Colon (tissue), 2 donors: ENCODE data around the gene PDE10A.

ENCODE experiments used
- FAIRE-seq: peaks from 2 replicates; lab custom pipeline; 2012; peaks lifted over from hg19 to GRCh38; lab: Jason Lieb, UNC
- donor health status: control.
- donor health status: control.

PDE10A gene

DNA sequence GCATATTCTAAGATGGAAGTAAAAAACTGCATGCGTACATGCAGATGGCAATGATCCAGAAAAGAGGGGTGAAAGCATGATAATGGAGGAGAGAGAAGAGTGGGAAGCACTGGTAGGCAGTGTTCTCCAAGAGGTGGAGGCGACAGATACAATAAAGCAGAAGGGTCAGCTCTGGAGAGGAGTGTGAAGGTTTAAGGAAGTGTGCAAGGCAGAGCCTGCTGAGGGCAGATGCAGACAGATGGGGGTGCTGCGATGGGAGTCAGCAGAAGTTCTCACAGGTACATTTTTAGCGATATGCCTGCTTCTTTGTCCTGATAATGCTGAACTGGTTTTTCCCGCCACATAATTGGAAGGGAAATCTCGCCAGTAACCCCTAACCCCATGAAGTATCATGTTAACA is 272.6 kb downstream of the PDE10A start:
- no peak for FAIRE-seq

DNA sequence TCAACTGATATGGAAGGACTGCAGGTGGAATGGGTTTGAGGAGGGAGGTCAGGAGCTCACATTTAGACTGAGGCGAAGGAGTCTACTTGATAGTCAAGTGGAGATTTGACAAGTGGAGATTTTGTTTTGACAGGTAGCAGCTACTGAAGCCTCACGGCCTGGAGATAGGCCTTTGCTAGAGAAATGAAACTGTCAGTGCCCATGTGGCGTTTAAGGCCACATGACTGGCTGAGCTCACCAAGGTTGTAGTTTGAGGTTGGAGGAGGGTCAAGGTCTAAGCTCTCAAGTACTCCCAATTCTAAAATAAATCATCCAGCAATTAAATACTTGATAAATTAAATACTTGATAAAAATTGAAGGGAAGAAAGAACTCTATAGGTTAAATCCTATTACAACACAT is 273.5 kb downstream of the PDE10A start:
- FAIRE-seq = no peak

DNA sequence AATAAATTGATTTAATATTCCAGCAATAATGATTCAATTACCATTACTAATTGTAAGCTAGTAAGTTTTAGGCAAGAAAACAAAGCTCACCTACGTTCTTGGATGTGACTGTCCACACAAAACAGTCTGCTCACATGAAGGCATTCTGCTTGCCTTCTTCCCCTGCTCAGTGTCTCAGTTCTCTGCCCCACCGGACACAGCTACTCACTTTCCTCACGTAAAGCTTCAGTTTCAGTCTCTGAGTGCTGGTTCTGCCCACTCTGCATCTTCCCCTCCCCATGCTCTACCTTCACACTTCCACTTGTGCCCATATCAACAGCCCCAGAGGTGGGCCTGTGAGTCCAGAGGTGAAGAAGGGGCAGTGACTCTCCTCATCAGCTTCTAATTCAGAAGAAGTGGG is 279.7 kb downstream of the PDE10A start:
- no peak for FAIRE-seq

DNA sequence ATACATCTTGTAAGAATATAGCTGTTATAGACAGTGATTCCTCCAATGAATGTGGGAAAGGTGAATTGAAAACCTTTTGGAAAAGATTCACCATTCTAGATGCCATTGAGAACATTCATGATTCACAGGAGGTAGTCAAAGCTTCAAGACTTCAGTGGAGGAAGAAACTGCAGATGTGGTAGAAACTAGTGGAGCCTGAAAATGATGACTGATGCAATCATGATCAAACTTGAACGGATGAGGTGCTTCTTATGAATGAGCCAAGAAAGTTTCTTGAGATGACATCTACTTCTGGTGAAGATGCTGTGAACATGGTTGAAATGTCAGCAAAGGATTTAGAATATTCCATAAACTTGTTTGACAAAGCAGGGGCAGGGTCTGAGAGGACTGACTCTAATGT is 286.9 kb downstream of the PDE10A start:
- no peak for FAIRE-seq

DNA sequence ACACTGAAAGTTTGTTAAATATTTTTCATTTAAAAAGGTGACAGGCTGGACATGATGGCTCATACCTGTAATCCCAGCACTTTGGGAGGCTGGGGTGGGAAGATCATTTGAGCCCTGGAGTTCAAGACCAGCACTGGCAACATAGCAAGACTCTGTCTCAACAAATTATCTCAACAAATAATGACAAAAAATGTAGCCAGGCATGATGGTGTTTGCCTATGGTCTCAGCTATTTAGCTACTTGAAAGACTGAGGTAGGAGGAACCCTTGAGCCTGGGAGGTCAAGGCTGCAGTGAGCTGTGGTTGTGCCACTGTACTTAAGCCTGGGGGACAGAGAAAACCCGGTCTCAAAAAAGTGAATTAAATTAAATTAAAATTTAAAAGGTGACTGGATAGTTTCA is 297.7 kb downstream of the PDE10A start:
- no peak for FAIRE-seq

DNA sequence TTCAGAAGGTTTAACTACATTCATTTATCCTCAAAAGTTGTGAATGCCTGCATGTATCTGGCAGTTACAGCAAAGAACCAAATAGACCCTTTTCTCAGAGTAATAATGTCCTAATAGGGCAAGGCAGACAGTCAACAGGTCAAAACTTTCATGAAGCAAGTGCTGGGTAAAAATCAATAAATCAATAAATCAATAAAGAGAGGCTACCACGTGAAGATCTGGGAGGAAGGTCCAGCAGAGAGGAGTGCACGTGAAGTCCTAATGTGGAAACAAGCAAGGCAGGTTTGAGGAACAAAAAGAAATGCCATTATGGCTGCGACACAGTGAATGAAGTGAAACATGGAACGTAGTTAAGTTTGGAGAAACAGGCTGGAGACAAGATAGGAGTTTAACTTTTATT is 317.3 kb downstream of the PDE10A start:
- no peak for FAIRE-seq

DNA sequence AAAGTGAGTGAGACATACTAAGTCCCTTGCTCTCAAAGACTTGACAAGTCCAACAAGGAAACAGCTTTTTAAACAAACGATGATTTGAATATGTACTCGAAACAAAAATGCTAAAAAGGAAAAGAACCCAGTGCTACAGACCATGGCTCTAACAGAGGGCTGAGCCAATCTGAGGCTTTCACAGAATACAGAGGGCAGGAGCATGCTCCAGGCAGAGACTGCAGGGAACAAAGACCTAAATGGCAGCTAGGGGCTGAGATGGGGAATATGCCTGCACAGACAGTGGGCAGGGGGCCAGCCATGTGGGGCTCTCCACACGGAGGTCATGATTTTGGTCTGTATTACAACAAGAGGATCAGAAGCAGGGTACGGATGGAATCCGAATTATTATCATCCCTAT is 322.5 kb downstream of the PDE10A start:
- FAIRE-seq = no peak

DNA sequence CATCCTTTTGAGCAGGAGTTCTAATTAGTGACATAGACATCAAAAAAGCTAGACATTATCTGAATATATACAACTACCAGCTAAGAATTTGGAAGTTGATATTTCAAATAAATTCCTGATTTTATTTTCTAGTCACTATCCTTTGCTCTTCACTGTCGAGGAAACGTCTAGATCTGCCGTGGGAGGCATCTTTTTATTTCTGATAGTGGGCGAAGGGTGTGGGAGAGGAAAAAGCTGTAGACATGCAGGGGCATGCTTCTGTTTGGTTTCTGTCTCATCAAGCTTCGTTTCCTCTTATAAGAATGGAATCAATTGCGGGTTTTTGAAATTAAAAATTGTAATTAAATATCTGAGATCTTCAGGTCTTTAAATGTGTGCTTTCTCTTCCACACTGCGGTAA is 337.4 kb downstream of the PDE10A start:
- no peak for FAIRE-seq

DNA sequence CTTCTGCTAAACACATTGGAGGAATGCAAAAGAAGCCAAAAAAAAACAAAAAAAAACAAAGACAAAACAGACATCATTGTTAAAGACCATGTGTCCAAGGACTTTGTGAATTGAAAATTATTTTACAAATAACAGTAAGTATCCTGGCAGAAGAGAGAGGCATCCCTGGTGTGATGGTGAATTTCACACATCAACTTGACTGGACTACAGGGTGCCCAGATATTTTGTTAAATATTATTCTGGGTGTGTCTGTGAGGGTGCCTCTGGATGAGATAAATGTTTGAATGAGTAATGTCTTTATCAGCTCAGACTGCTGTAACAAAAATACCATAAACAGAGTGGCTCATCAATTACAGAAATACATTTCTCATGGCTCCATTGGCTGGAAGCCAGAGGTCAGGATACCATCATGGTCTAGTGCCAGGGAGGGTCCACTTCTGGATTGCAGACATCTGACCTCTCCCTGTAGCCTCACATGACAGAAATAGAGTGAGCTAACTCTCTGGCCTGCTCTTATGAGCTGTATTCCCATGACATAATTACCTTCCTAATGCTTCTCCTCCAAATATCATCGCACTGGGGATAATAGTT is 341.4 kb downstream of the PDE10A start:
- FAIRE-seq = no peak

DNA sequence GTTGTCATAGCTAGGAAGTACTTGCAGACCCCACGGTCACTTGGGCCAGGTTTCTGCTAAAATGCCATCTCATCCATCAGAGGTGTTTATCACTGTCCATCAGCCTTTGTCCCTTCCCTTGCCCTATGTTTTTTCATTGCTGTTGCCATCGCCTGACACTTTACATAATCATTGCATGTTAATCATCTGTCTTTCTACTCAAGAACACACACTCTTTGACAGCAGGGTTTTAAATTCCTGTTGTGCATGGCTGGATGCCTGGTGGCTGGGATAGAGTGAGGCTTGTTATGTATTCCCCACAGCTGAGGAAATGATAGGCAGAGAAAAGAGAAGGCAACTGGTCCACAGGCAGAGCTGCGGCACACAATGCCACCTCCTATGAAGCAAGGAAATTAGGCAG is 341.9 kb downstream of the PDE10A start:
- no peak for FAIRE-seq

DNA sequence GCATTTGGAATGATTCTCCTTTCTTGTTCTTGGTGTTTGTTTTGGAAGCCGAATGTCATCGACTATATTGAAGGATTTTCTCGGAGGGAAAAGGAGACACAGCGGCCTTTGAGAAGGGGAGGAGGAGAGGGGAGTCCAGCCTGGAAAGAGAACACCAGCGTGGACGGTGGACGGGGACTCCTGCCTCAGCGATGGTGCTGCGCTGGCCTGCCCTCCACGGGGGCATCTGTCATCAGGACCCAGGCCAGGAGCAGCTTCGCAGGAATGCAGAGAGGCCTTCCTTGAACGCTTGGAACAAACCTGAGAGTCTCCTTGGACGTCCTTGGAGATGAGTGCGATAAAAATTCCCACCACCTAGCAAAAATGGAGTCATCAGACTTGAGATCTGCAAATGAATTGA is 345.3 kb downstream of the PDE10A start:
- FAIRE-seq = no peak

DNA sequence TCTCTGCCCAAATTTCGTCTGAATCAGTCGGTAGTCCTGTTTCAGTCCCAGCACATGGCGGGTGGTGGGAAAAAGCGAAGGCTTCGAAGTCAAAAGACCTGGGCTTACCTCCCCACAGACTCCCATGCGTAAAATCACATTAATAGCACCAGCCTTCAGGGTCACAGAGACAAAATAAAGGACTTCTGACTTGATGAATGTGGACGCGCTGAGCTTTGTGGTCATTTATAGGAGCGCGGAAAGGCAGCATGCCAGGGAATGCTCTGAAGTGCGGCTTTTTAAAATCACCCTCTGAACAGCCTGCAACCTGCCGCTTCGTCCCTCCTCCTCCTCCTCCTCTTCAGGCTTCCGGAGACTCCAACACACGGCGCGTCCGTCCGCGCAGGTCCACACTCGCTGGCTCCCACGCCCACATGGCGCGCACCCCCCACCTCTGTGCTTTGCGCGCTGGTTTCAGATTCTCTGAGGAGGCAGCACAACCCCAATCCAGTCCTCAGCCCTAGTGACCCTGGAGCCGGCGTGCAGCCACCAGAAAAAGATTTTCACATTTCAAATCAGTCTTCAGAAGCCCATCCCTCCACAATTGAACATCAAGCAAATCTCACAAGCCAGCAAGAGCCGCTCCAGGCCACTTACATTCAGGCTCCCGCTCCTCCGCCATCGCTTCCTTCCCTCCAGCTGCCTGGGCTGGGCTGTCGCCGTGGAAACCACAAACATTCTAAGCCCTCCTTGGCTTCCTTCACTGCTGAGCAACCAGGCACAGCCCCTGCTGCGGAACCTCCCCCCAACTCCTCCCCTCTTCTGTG is 353.9 kb downstream of the PDE10A start, which contains the start of gene C6orf118:
C6orf118 (minus strand) TSS at position 680 of the 806 bp plus-strand sequence; CDS start at position 661, 19 bp downstream.
- no peak for FAIRE-seq

DNA sequence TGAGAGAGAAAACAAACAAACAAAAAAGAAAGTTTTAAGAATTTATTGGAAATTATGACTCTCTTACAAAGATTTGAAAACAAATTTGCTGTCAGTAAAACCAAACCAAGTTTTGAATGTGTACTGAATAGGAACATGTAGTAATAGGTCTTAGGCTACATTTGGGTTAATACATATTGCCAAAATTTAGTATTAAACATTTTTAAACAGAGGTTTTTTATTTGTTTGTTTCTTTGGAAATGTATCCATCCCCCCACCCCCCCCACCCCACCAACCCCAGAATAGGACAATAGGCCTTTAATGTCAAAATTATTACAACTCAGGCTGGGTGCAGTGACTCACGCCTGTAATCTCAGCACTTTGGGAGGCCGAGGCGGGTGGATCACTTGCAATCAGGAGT is 356.1 kb downstream of the PDE10A start:
- FAIRE-seq = no peak

DNA sequence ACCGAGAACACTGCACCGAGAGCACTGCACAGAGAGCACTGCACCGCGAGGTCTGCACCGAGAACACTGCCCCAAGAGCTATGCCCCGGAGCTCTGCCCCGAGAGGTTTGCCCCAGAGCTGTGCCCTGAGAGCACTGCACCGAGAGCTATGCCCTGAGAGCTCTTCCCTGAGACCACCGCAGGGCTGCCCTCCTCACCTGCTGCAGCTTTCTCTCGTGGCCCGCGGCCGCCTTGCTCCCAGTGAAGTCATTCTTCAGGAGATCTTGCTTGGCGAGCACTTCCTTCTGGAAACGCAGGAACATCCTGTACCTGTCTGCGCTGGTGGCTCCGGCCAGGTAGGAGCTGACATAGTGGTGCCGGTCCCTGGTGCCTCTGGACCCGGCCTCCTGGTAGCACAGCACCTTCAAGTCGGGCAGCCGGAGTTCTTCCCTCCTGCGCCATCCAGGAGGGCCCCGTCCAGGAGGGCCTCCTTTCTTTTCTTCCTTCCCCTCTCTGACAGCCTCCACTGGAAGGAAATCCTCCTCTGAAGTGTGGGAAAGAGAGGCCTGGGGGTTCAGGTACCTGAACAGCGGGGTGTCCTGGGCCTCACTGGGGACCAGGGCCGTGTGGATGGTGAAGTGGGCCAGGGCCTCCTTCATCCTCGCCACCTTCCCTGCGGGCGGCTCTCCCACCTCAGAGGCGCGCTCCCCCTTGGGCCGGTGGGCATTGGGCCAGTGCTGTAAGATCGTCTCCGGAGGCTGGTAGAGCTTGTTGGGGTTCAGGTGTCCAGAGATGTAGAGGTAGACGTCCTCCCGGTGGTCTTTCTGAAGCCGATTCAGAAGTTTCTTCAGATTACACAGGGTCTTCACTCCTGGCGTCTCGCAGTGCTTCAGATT is 361.4 kb downstream of the PDE10A start:
- no peak for FAIRE-seq

DNA sequence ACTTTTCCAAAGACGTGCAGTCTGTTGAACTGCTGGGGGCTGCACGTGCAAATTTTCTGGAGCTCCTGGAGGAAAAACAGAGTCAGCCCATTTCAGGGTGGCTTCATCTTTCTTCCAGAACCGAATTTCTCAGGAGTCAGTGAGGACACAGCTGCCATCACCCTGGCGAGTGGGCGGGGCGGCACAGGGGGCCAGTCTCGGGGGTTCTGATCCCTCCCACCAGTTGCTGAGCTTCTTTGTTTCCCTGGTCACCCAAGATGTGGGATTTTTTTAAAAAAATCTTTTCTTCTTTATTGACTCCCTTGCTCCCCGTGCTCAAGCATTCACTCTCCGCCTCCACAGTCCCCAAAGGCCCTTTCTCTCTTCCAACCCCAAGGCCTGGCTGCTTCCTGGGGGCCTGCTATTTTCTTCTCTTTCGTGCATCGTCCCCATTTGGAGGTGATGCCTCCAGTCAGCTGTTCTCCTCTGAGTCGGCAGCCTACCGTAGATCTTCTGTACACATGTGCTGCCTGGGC is 362.6 kb downstream of the PDE10A start:
- no peak for FAIRE-seq

DNA sequence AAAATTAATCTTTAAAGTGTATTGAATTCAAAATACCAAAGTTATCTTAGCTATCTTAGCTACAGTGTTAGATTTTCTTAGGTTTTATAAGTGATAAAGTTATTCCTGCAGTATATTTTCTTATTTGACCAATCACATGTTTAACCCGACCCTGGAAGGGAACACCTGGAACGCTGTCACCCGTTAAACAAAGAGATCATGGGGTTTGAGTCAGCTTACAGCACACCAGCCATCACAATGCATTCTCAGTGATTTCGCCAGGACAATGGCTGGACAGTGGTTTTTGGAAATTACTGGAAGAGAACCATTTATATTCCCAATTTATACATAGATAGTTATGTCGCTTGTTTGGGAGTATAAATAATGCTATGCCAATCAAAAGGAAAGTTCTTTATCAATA is 364.2 kb downstream of the PDE10A start:
- no peak for FAIRE-seq

DNA sequence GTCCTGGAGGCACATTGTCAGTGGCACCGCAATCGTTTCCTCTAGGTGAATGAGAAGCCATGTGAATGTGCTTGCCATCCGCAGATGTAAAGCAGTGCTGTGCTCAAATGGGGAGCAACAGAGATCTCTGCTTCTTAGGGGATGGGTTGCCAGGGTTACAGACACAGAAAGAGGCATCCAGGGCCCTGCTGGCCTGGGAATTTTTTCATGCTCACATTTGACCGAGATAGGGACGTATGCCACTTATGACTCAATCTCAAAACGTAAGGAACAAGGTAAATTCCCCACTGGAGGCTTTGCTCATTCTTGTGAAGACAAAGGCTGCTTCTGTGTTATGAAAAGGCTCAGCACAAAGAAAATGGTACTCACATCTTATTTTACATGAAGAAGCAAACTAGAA is 364.6 kb downstream of the PDE10A start:
- no peak for FAIRE-seq

DNA sequence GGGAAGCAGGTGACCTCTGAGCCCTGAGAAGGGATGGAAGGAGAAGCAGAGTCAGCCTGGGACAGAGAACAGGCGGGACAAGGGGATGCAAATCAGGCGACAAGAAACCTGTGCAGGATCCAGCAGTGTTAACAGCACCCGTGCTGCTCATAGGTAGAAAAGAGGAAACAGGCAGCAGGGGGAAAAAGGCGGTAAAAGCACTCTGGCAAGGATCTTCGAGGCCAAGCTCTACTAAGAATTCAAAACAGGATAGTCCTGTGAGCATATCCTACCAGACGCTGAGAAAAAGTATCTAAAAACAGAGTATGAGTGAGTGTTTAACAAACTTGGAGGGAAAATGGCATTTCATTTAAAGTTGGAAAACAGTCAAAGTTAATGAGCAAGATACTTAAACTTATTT is 370.4 kb downstream of the PDE10A start:
- FAIRE-seq = no peak
